Activated CD4-positive, alpha-beta T cell treated with anti-CD3 and anti-CD28 coated beads, Interleukin-2, amount 10 ng/mL, durations not matched to agents 7 days and 5 days (primary cell): ENCODE data around the gene INHBB. TPM values are rescaled to one million over a fixed set of nuclear protein-coding genes. Genes with fewer than 3 reads are reported as not detected.
A peak's percentile ranks its signal among the peaks of the same experiment; 100 is the strongest.
"Not testable (repeated sequence)": the region's sequence is repeated elsewhere in the genome, so short reads cannot be mapped to it uniquely, and the experiment has no call there.

ENCODE experiments used
- CTCF ChIA-PET: fragments of 350-600 bp; sonication (Branson Sonifier 250); formaldehyde crosslinking; loops from one replicate; lab custom pipeline; 2021; ENCODE audit warnings: antibody characterized with exemption; lab: Charles Lee
- POLR2A ChIA-PET: fragments of 350-600 bp; sonication (Branson Sonifier 250); formaldehyde crosslinking; loops from one replicate; lab custom pipeline; 2021; ENCODE audit warnings: antibody characterized with exemption; lab: Charles Lee
- DNase-seq: peaks from one replicate; pipeline ENCODE4 v3.0.0-alpha.2; 2020
- H3K27ac Mint-ChIP-seq: one replicate; pipeline ENCODE4 v1.8.0; 2021; ENCODE audit warnings: mild to moderate bottlenecking, moderate library complexity, mixed read lengths
- H3K27me3 Mint-ChIP-seq: one replicate; pipeline ENCODE4 v1.8.0; 2021; ENCODE audit warnings: mixed read lengths
- H3K36me3 Mint-ChIP-seq: one replicate; pipeline ENCODE4 v1.8.0; 2021; ENCODE audit warnings: low read depth, mixed read lengths
- H3K4me1 Mint-ChIP-seq: one replicate; pipeline ENCODE4 v1.8.0; 2021; ENCODE audit warnings: mixed read lengths
- H3K4me3 Mint-ChIP-seq: one replicate; pipeline ENCODE4 v1.8.0; 2021; ENCODE audit warnings: mild to moderate bottlenecking, moderate library complexity, mixed read lengths
- H3K9me3 Mint-ChIP-seq: one replicate; pipeline ENCODE4 v1.8.0; 2021; ENCODE audit warnings: mixed read lengths
- total RNA-seq, 2 experiments: library from RNA; stranded (reverse); gene quantifications; one replicate each; pipeline ENCODE4 v1.2.3, GENCODE V29; 2021

Gene INHBB
- total RNA-seq, 2 experiments from 2014 or later: not detected

- ChIA-PET CTCF (interaction anchor here (0.5 kb wide), 1 partner anchor 1124 kb away, joined by 3 read pairs; no protein-coding TSS in a partner anchor), POLR2A (no interaction called here)
- H3K4me3 Mint-ChIP-seq: no peak overlapping the region
- no peaks in the 10 kb centered on the region for H3K36me3 Mint-ChIP-seq
- peaks cover 31% of the 10 kb centered on the region for H3K4me1 Mint-ChIP-seq
- no peaks in the 10 kb centered on the region for H3K27me3 Mint-ChIP-seq
- no peak overlapping the region for H3K27ac Mint-ChIP-seq
- no peaks in the 10 kb centered on the region for H3K9me3 Mint-ChIP-seq
- DNase-seq: no peak
These were observed 27.3 kb upstream of the INHBB start for GRCh38 chr2:120318626-120319025.

DNA sequence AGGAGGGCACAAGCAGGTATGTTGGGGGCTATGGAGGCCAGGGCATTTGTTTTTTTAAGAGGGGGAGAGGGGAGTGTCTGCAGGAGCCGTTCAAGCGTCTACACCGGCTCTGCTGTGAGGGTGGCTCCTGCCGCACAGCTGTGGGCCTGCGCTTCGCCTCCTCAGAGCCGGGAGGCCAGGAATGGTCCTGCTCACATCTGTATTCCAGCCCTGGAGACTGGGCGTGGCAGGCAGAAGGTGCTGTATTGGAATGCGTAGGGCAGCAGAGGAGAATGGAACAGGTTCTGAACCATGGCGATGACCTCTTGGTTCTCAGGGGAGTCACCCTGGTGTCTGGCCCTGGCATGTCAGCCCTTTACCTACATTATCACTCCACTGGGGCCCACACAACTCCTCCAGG is 26.8 kb upstream of the INHBB start:
- Mint-ChIP-seq H3K36me3 (no peaks in the 10 kb centered on the region), H3K4me3 (no peak overlapping the region), H3K4me1 (peaks cover 26% of the 10 kb centered on the region), H3K27me3 (no peaks in the 10 kb centered on the region), H3K27ac (no peak overlapping the region), H3K9me3 (no peaks in the 10 kb centered on the region)
- no peak for DNase-seq
- ChIA-PET CTCF (no interaction called here), POLR2A (no interaction called here)

DNA sequence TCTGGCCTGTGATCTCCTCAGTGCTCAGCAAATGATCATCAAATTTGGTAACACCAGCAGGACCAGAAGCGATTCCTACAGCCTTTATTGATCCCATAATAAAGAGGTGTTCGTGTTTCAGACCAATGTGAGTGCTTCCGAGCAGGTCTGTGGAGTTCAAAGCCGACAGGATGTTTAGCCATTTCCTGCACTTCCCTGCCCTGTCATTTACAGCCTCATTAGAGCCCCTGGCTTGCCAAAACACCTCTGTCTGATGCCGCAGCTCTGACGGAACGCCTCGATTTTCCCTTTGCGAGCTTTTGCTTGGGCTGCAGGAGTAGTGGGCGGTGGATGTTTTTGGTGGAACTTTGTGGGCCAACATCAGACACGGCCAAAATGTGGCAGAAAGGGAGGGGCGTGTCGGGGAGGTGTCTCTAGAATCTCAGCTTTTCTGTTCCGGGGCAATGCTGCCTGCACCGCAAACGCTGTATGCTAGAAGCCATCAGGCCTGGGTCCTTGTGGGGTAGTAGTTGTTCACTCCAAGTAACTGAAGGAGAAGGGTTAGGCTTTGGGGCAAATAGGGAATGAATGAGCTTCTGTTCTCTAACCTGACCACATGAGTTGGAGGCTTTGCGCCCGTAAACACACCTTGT is 26.1 kb upstream of the INHBB start:
- H3K36me3 Mint-ChIP-seq: no peaks in the 10 kb centered on the region
- POLR2A ChIA-PET: no interaction called here

GRCh38 chr2:120320318-120320851 is 25.6 kb upstream of the INHBB start:
- ChIA-PET POLR2A (no interaction called here), CTCF (interaction anchor here (0.9 kb wide), 1 partner anchor 8 kb away, joined by 3 read pairs; no protein-coding TSS in a partner anchor)
- Mint-ChIP-seq H3K4me3 (no peak overlapping the region), H3K9me3 (no peaks in the 10 kb centered on the region), H3K27ac (no peak overlapping the region), H3K27me3 (no peaks in the 10 kb centered on the region), H3K36me3 (no peaks in the 10 kb centered on the region), H3K4me1 (peaks cover 13% of the 10 kb centered on the region)
- no peak for DNase-seq

More for the DNA sequence above, 26.1 kb upstream of the INHBB start:
- no peak overlapping the region for H3K4me3 Mint-ChIP-seq
- peaks cover 19% of the 10 kb centered on the region for H3K4me1 Mint-ChIP-seq
- no peaks in the 10 kb centered on the region for H3K27me3 Mint-ChIP-seq
- DNase-seq: no peak
- H3K9me3 Mint-ChIP-seq: no peaks in the 10 kb centered on the region
- H3K27ac Mint-ChIP-seq: no peak overlapping the region
- CTCF ChIA-PET: no interaction called here

GRCh38 chr2:120320887-120321556 is 24.9 kb upstream of the INHBB start:
- H3K36me3 Mint-ChIP-seq, H3K4me3 Mint-ChIP-seq, H3K9me3 Mint-ChIP-seq, POLR2A ChIA-PET, H3K27me3 Mint-ChIP-seq, DNase-seq, H3K4me1 Mint-ChIP-seq, H3K27ac Mint-ChIP-seq: not testable (repeated sequence)
- CTCF ChIA-PET: interaction anchor here (0.9 kb wide), 1 partner anchor 9 kb away, joined by 3 read pairs; no protein-coding TSS in a partner anchor

DNA sequence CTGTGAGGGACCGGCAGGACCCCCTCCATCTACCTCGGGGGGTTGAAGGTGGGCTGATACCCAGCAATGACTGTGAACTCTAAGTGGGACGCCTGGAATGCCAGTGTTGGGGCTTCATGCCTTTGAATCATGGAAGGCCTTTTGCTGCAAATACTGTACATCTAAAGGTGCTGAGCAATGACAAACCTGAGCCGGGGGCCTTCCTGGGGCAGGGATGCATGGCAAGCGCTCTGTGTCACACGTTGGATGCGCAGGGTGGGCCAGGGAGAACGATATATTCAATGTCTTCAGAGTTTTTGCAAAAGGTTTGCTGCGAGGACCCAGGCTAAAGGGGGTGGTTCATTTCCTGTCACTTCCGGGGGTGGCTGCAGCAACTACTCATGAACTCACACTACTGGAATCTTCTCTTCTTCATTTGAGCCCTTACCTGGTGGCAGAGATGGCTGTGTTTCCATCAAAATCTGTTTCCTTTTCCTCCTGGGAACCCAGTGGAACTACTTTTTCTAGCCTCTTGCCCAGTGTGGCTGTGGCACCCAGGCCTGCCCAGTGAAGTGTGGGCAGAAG is 24.1 kb upstream of the INHBB start:
- no peak for DNase-seq
- Mint-ChIP-seq H3K27ac (peak overlapping the region; percentile 36), H3K4me3 (no peak overlapping the region), H3K9me3 (no peaks in the 10 kb centered on the region), H3K36me3 (no peaks in the 10 kb centered on the region), H3K27me3 (no peaks in the 10 kb centered on the region), H3K4me1 (peaks cover 10% of the 10 kb centered on the region)
- CTCF ChIA-PET: no interaction called here
- POLR2A ChIA-PET: no interaction called here

GRCh38 chr2:120322329-120322728 is 23.6 kb upstream of the INHBB start:
- Mint-ChIP-seq H3K27ac (no peak overlapping the region), H3K27me3 (no peaks in the 10 kb centered on the region), H3K36me3 (no peaks in the 10 kb centered on the region), H3K4me1 (peaks cover 10% of the 10 kb centered on the region), H3K4me3 (no peak overlapping the region), H3K9me3 (no peaks in the 10 kb centered on the region)
- no peak for DNase-seq
- POLR2A ChIA-PET: no interaction called here
- CTCF ChIA-PET: interaction anchor here (1.1 kb wide), 1 partner anchor 146 kb away, joined by 3 read pairs; no protein-coding TSS in a partner anchor

DNA sequence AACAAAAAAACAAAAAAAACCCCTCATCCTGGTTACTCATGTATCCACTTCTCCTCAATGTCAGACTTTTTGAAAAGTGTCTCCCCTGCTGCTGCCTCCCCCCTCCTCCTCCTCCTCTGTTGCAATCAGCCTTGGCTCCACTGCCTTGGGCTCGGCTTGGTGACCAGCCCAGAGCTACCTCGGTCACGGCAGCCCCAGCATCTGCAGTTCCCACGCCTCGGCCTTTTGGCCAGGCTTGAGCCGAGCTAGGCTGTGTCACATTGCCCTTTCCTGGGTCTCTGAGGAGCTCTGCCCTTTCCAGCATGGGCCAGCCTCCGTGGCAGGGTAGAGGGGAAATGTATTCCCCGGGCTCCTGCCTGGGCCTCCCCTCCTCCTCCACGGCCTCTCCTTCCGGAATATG is 22.7 kb upstream of the INHBB start:
- DNase-seq: no peak
- ChIA-PET CTCF (interaction anchor here (1.0 to 1.1 kb wide), 2 partner anchors 146 to 603 kb away, joined by 3 read pairs; no protein-coding TSS in a partner anchor), POLR2A (no interaction called here)
- H3K9me3 Mint-ChIP-seq: no peaks in the 10 kb centered on the region
- H3K27me3 Mint-ChIP-seq: no peaks in the 10 kb centered on the region
- no peak overlapping the region for H3K27ac Mint-ChIP-seq
- no peaks in the 10 kb centered on the region for H3K36me3 Mint-ChIP-seq
- peaks cover 7% of the 10 kb centered on the region for H3K4me1 Mint-ChIP-seq
- no peak overlapping the region for H3K4me3 Mint-ChIP-seq

DNA sequence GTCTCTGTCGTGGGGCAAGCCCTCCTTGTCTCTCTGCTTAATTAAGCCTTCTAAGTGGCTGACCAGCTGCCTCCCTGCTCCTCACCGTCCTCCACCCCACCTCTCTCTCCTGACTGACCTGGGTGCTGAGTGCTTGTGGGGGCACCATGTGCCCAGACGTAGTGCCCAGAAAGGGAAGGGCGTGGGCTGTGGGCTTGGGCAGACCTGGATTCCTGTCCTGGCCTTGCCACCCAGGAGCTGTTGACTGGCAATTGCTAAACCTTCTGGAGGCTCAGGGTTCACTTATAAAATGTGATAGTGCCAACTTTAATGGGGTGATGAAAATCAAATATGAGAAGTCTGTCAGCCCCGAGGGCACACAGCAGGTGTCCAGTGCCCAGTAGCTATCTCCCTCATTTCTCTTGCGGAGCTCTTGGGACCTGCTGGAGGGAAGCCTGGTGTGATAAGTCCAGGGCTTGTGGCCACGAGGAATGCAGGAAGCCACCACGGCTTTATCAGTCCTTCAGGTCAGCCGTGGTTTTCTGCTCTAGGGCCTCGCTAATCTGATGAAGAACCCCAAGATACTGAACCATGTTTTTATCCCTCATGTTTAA is 22.0 kb upstream of the INHBB start:
- ChIA-PET POLR2A (no interaction called here), CTCF (interaction anchor here (0.7 to 1.4 kb wide), 3 partner anchors 11 to 603 kb away, joined by 3 to 8 read pairs (median 3); no protein-coding TSS in a partner anchor)
- Mint-ChIP-seq H3K27ac (no peak overlapping the region), H3K9me3 (no peaks in the 10 kb centered on the region), H3K36me3 (no peaks in the 10 kb centered on the region), H3K4me3 (no peak overlapping the region), H3K4me1 (peaks cover 6% of the 10 kb centered on the region), H3K27me3 (no peaks in the 10 kb centered on the region)
- no peak for DNase-seq

DNA sequence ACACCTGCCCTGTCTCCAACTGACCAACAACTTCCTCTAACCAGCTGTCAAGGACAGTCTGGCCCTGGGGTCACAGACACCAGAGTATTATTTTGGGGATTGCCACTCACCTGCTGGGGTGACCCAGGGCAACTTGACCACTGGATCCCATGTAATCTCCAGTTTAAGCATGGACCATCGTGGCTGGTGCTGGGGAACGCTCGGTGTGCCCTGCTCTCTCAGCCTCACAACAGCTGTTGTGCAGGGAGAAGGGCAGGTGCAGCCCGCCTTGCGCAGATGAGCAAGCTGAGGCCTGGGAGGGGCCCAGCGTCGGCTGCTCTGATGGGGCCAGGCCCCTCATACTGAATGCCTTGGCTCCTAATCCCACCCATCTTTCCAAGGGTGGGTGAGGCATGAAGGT is 21.0 kb upstream of the INHBB start:
- H3K27ac Mint-ChIP-seq: no peak overlapping the region
- H3K9me3 Mint-ChIP-seq: no peaks in the 10 kb centered on the region
- POLR2A ChIA-PET: no interaction called here
- peaks cover 6% of the 10 kb centered on the region for H3K4me1 Mint-ChIP-seq
- CTCF ChIA-PET: interaction anchor here (1.4 kb wide), 1 partner anchor 12 kb away, joined by 8 read pairs; no protein-coding TSS in a partner anchor
- H3K4me3 Mint-ChIP-seq: no peak overlapping the region
- no peaks in the 10 kb centered on the region for H3K27me3 Mint-ChIP-seq
- no peaks in the 10 kb centered on the region for H3K36me3 Mint-ChIP-seq
- no peak for DNase-seq

DNA sequence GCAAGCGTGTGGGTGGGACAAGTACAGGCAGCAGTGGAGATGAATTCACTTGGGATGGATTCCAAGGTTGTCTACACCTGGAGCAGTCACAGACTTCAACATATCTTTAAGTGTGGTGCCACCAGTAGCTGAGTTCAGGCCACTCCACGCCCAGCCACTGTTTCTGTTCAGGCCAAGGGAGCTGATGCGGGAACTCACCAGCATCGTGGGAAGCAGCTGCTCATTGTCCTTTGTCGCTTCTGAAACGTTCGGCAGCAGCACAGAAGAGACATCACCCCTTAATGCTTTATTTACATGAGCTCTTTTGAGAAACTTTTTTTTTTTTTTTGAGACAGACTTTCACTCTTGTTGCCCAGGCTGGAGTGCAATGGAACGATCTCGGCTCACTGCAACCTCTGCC is 19.9 kb upstream of the INHBB start:
- H3K9me3 Mint-ChIP-seq: no peaks in the 10 kb centered on the region
- POLR2A ChIA-PET: no interaction called here

DNA sequence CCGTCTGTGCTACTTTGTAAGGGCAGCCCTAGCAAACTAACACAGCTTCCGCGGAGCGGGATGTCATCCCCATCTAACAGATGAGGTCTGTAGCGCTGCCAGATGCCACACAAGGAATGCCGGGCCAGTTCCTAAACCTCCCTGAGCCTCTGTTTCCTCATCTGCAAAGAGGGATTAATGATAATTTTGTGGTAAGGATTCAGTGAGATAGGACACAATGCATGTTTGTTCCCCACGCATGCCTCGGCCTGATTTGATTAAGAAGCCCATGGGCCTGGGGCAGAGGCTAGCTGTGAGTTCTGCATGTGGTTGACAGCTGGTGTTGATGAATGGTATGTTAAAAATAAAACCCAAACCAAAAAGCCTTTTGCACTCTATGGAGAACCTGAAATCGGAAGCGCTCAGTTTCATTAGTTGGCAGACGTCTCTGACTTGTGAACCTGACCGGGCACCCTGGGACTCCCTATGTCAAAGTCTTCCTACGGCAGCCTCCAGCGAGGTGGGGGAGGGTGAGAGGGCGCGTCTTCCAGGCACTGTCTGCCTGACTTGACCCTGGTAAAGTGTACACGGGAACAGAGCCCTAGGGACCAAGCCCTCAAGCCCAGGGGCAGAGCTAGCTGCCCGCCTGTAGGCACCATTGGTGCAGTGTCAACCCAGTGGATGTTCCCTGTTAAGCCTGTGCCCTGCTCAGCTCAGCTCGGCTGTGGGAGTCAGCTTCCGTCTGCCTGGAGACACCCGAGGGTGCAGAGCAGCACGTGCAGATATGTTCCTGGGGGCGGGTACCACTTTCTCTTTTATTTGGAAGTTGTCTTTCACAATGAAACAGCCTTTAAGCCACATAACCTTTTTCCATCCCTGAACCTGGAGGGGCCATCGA is 14.8 kb upstream of the INHBB start:
- POLR2A ChIA-PET: no interaction called here
- H3K27ac Mint-ChIP-seq: no peak overlapping the region
- CTCF ChIA-PET: interaction anchor here (1.4 kb wide), 1 partner anchor 17 kb away, joined by 3 read pairs; no protein-coding TSS in a partner anchor

More for the DNA sequence above, 19.9 kb upstream of the INHBB start:
- Mint-ChIP-seq H3K27me3 (peaks cover 4% of the 10 kb centered on the region), H3K4me1 (peaks cover 6% of the 10 kb centered on the region), H3K27ac (no peak overlapping the region), H3K4me3 (no peak overlapping the region), H3K36me3 (no peaks in the 10 kb centered on the region)
- CTCF ChIA-PET: interaction anchor here (0.6 to 1.4 kb wide), 4 partner anchors 13 to 458 kb away, joined by 3 to 6 read pairs (median 4); no protein-coding TSS in a partner anchor
- no peak for DNase-seq

More for the DNA sequence above, 14.8 kb upstream of the INHBB start:
- no peaks in the 10 kb centered on the region for H3K9me3 Mint-ChIP-seq
- peaks cover 9% of the 10 kb centered on the region for H3K27me3 Mint-ChIP-seq
- no peaks in the 10 kb centered on the region for H3K36me3 Mint-ChIP-seq
- no peak for DNase-seq
- no peak overlapping the region for H3K4me3 Mint-ChIP-seq
- H3K4me1 Mint-ChIP-seq: no peaks in the 10 kb centered on the region
